Measurements from ENCODE around the gene TRMT61B. TPM values are rescaled to one million over a fixed set of nuclear protein-coding genes. Genes with fewer than 3 reads are reported as not detected.

The TRMT61B gene
- total RNA-seq (ENCODE audit: low replicate concordance), result 14.5 and 15.2 TPM in 2 replicates

GRCh38 chr2:28870146-28870891, at the start of gene TRMT61B:
Gene TRMT61B, minus strand, starts transcription at chr2:28870309. Its CDS starts 32 bp downstream, at chr2:28870277.
- H3K4me3 ChIP-seq (ENCODE audit: low read depth, low read length), result peak within 1 kb of the TSS; percentile 93
- TF ChIP-seq, protein P1, sequence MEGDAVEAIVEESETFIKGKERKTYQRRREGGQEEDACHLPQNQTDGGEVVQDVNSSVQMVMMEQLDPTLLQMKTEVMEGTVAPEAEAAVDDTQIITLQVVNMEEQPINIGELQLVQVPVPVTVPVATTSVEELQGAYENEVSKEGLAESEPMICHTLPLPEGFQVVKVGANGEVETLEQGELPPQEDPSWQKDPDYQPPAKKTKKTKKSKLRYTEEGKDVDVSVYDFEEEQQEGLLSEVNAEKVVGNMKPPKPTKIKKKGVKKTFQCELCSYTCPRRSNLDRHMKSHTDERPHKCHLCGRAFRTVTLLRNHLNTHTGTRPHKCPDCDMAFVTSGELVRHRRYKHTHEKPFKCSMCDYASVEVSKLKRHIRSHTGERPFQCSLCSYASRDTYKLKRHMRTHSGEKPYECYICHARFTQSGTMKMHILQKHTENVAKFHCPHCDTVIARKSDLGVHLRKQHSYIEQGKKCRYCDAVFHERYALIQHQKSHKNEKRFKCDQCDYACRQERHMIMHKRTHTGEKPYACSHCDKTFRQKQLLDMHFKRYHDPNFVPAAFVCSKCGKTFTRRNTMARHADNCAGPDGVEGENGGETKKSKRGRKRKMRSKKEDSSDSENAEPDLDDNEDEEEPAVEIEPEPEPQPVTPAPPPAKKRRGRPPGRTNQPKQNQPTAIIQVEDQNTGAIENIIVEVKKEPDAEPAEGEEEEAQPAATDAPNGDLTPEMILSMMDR (IDR thresholded peaks at IDR 0.05; ENCODE audit: insufficient read depth, low read length), result no peak
- DNase-seq (ENCODE audit: low read depth), result peak; percentile 95

GRCh38 chr2:28915939-28916338, 45.8 kb upstream of the TRMT61B start:
- no peak for DNase-seq (ENCODE audit: low read depth)
- TF ChIP-seq, protein P1 (IDR thresholded peaks at IDR 0.05; ENCODE audit: insufficient read depth, low read length), result no peak
- H3K4me3 ChIP-seq (ENCODE audit: low read depth, low read length), result no peak overlapping the region

- TF ChIP-seq, protein P1 (IDR thresholded peaks at IDR 0.05; ENCODE audit: insufficient read depth, low read length), result no peak
- no peak overlapping the region for H3K4me3 ChIP-seq (ENCODE audit: low read depth, low read length)
These were observed 39.7 kb upstream of the TRMT61B start for GRCh38 chr2:28909655-28910353.

GRCh38 chr2:28908172-28908571, 38.1 kb upstream of the TRMT61B start:
- no peak overlapping the region for H3K4me3 ChIP-seq (ENCODE audit: low read depth, low read length)
- DNase-seq (ENCODE audit: low read depth), result no peak
- TF ChIP-seq, protein P1 (IDR thresholded peaks at IDR 0.05; ENCODE audit: insufficient read depth, low read length), result no peak

More at GRCh38 chr2:28909655-28910353, 39.7 kb upstream of the TRMT61B start:
- DNase-seq (ENCODE audit: low read depth), result no peak

- TF ChIP-seq, protein P1 (IDR thresholded peaks at IDR 0.05; ENCODE audit: insufficient read depth, low read length), result no peak
- no peak for DNase-seq (ENCODE audit: low read depth)
- H3K4me3 ChIP-seq (ENCODE audit: low read depth, low read length), result no peak overlapping the region
These were observed 36.7 kb upstream of the TRMT61B start for GRCh38 chr2:28906821-28907220.

GRCh38 chr2:28906376-28906775, 36.3 kb upstream of the TRMT61B start:
- TF ChIP-seq, protein P1 (IDR thresholded peaks at IDR 0.05; ENCODE audit: insufficient read depth, low read length), result no peak
- DNase-seq (ENCODE audit: low read depth), result no peak
- H3K4me3 ChIP-seq (ENCODE audit: low read depth, low read length), result no peak overlapping the region

All from fibroblast of the aortic adventitia (primary cell).